H1 (cell line): ENCODE measurements around the gene RCAN3.

ENCODE experiments used
- CTCF ChIP-seq, 3 experiments: IDR thresholded peaks; 1 replicate in 2 of 3; 2 replicates in 1 of 3; pipeline versions ENCODE4 v1.5.1 to v1.6.1; 2011; ENCODE audit warnings: low read length in 3 of 3, mild to moderate bottlenecking in 3 of 3, inconsistent platforms in 2 of 3, low read depth in 1 of 3, moderate library complexity in 1 of 3; ENCODE audit not compliant: insufficient read depth in 1 of 3; ENCODE audit errors: control extremely low read depth in 1 of 3
- POLR2A ChIP-seq, 2 experiments: IDR thresholded peaks; 1 replicate in 1 of 2; 2 replicates in 1 of 2; pipeline ENCODE4 v1.6.1; 2011; ENCODE audit warnings: low read depth in 2 of 2, low read length in 2 of 2, mild to moderate bottlenecking in 2 of 2; ENCODE audit errors: control extremely low read depth in 1 of 2

DNA sequence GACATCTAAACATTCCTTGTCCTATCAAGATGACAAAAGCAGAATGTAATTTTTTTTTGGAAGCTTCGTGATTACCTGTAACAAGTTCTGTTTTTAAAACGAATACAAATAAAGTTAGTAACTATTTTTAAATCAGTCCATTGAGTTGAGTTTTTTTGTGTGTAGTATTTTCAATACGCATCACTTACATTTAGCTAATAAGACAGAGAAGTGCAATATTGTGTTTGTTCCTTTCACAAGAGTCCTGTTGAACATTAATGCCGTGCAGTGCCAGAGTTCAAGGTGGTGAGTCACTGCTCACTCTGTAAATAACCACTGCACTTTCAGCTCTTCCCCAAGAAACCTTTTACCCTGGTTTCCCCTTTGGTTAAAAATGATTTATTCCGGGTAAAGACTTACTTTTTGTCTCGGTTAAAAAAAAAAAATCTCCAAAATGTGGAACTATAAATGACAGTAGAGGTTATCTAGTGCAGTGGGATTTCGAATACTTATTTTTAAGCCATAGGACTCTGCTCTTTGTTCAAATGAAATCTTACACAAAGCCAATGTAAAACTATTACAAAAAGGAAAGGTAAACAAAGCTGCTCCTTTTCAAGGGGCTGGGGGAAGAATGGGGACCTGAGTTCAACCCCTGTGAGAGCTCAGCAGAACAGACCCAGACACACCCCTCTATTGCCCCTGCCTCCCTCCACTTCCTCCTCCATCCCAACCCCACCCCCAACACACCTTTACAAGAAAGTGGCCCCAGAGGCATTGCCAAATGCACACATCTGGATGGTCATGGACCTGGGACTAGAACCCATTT, 38.5 kb downstream of the RCAN3 start:
- TF ChIP-seq CTCF (IDR thresholded peaks at IDR 0.05; ENCODE audit: control extremely low read depth in 1 of 3, insufficient read depth in 1 of 3, low read depth in 1 of 3, low read length in 3 of 3) (no peak), POLR2A (IDR thresholded peaks at IDR 0.05; ENCODE audit: control extremely low read depth in 1 of 2, low read depth in 2 of 2, low read length in 2 of 2) (no peak)
